HepG2 (cell line): ENCODE results near the gene KDM2B. TPM values are rescaled to one million over a fixed set of nuclear protein-coding genes. Genes with fewer than 3 reads are reported as not detected.

Experiments used
- ARID5B ChIP-seq: IDR thresholded peaks from 2 replicates; pipeline ENCODE4 v1.4.0; 2020; ENCODE audit warnings: mild to moderate bottlenecking, missing genetic modification reagents
- FOXA1 ChIP-seq, 2 experiments: fragments of 450-650 bp in 1 of 2; sonication (generic) in 1 of 2; formaldehyde crosslinking in 1 of 2; IDR thresholded peaks; 2 replicates each; pipeline versions ENCODE4 v1.4.0 to v1.6.1; 2016 to 2020; ENCODE audit warnings: missing genetic modification reagents in 1 of 2
- FOXK1 ChIP-seq: sonication (generic); formaldehyde crosslinking; IDR thresholded peaks from 2 replicates; pipeline ENCODE4 v1.4.0; 2020; ENCODE audit warnings: low read depth, missing genetic modification reagents, borderline replicate concordance
- FOXO4 ChIP-seq: sonication (generic); formaldehyde crosslinking; conservative IDR thresholded peaks from 2 replicates; pipeline ENCODE4 v1.8.1; 2023; ENCODE audit warnings: missing genetic modification reagents
- FOXP1 ChIP-seq, 2 experiments: fragments of 450-650 bp in 1 of 2; IDR thresholded peaks; 2 replicates each; pipeline ENCODE4 v1.6.1; 2017 to 2018; ENCODE audit warnings: antibody characterized with exemption in 1 of 2
- GATAD1 ChIP-seq: IDR thresholded peaks from 2 replicates; pipeline ENCODE4 v1.6.1; 2016; ENCODE audit warnings: missing genetic modification reagents, missing compliant biosample characterization
- KDM5A ChIP-seq: fragments of 200-600 bp; sonication (generic); IDR thresholded peaks from 2 replicates; pipeline ENCODE4 v1.7.0; 2018; ENCODE audit warnings: antibody characterized with exemption, mild to moderate bottlenecking, low read length, borderline replicate concordance
- KMT2B ChIP-seq: IDR thresholded peaks from 2 replicates; pipeline ENCODE4 v1.6.1; 2016; ENCODE audit warnings: missing genetic modification reagents, missing compliant biosample characterization
- MXD3 ChIP-seq: IDR thresholded peaks from 2 replicates; pipeline ENCODE4 v1.6.1; 2016; ENCODE audit warnings: mild to moderate bottlenecking, missing biosample characterization, missing genetic modification reagents
- NCOA1 ChIP-seq: sonication (generic); formaldehyde crosslinking; IDR thresholded peaks from 2 replicates; pipeline ENCODE4 v1.9.0; 2021; ENCODE audit warnings: missing genetic modification reagents
- PITX1 ChIP-seq: sonication (generic); formaldehyde crosslinking; IDR thresholded peaks from 2 replicates; pipeline ENCODE4 v1.5.1; 2020; ENCODE audit warnings: mild to moderate bottlenecking, missing genetic modification reagents
- POLR2A ChIP-seq, 2 experiments: IDR thresholded peaks; 2 replicates each; pipeline ENCODE4 v1.6.1; 2011; ENCODE audit warnings: low read depth in 2 of 2, low read length in 2 of 2, mild to moderate bottlenecking in 1 of 2, moderate library complexity in 1 of 2; ENCODE audit not compliant: insufficient read depth in 1 of 2
- PPARG ChIP-seq: conservative IDR thresholded peaks from 2 replicates; pipeline ENCODE4 v1.6.1; 2016; ENCODE audit warnings: missing biosample characterization, missing genetic modification reagents
- RCOR2 ChIP-seq: IDR thresholded peaks from 2 replicates; pipeline ENCODE4 v1.6.1; 2016; ENCODE audit warnings: missing biosample characterization, missing genetic modification reagents
- RELA ChIP-seq: sonication (generic); formaldehyde crosslinking; IDR thresholded peaks from 2 replicates; pipeline ENCODE4 v1.4.0; 2020; ENCODE audit warnings: missing genetic modification reagents
- RFX1 ChIP-seq: fragments of 450-650 bp; IDR thresholded peaks from 2 replicates; pipeline ENCODE4 v1.6.1; 2017
- TCF12 ChIP-seq, 2 experiments: fragments of 450-650 bp in 1 of 2; sonication (generic) in 1 of 2; formaldehyde crosslinking in 1 of 2; IDR thresholded peaks; 2 replicates each; pipeline versions ENCODE4 v1.6.1 to v1.8.0; 2017 to 2022; ENCODE audit warnings: antibody characterized with exemption in 1 of 2, mild to moderate bottlenecking in 1 of 2, missing genetic modification reagents in 1 of 2, moderate library complexity in 1 of 2
- ZNF230 ChIP-seq: sonication (generic); formaldehyde crosslinking; IDR thresholded peaks from 2 replicates; pipeline ENCODE4 v1.4.0; 2020; ENCODE audit warnings: mild to moderate bottlenecking, missing genetic modification reagents
- ZNF33B ChIP-seq: sonication (generic); formaldehyde crosslinking; IDR thresholded peaks from 2 replicates; pipeline ENCODE4 v1.5.1; 2020; ENCODE audit warnings: mild to moderate bottlenecking, missing genetic modification reagents
- ZNF510 ChIP-seq: sonication (generic); formaldehyde crosslinking; IDR thresholded peaks from 2 replicates; pipeline ENCODE4 v1.4.0; 2020; ENCODE audit warnings: low read depth, mild to moderate bottlenecking, missing genetic modification reagents
- ZNF639 ChIP-seq: conservative IDR thresholded peaks from 2 replicates; pipeline ENCODE4 v1.6.1; 2018; ENCODE audit warnings: missing genetic modification reagents
- ZNF761 ChIP-seq: sonication (generic); formaldehyde crosslinking; conservative IDR thresholded peaks from 2 replicates; pipeline ENCODE4 v1.4.0; 2020; ENCODE audit warnings: mild to moderate bottlenecking, missing genetic modification reagents
- ZNF878 ChIP-seq: sonication (generic); formaldehyde crosslinking; IDR thresholded peaks from 2 replicates; pipeline ENCODE4 v1.8.1; 2023; ENCODE audit warnings: mild to moderate bottlenecking, missing genetic modification reagents, moderate library complexity
- polyA plus RNA-seq, 8 experiments: library from polyadenylated mRNA; depleted of rRNA in 3 of 8; stranded (reverse) in 7 of 8; unstranded in 1 of 8; fragments of >200 nt; fragmentation: Illumina TruSeq in 4 of 8; extraction: Trizol in 4 of 8; gene quantifications; 2 replicates each; pipeline versions ENCODE4 v1.2.1 to v1.2.3, GENCODE V29; 2011 to 2016; ENCODE audit warnings: low read depth in 4 of 8, missing spikeins in 1 of 8, mixed read lengths in 1 of 8; ENCODE audit not compliant: insufficient read depth in 1 of 8
- total RNA-seq, 5 experiments: library from RNA; depleted of rRNA; stranded (reverse); fragments of >200 nt; fragmentation: Illumina TruSeq; extraction: Trizol; gene quantifications; 2 replicates each; pipeline ENCODE4 v1.2.3, GENCODE V29; 2016; ENCODE audit warnings: low read depth in 1 of 5

The KDM2B gene
- total and polyA plus RNA-seq, 2 of the 13 experiments (the other 11 are each of a cell fraction or from before 2014, with no cell fraction given), result 17.5 to 26.1 TPM

- 0 out of 2 replicates have a peak, but pooled peaks have one; percentile 33 for TF ChIP-seq ZNF639
- no peak for TF ChIP-seq ZNF33B (CRISPR knock-in tag)
- TF ChIP-seq FOXK1 (CRISPR knock-in tag), result no peak
- 0 out of 2 replicates have a peak, but pooled peaks have one; percentile 30 for TF ChIP-seq KMT2B
- TF ChIP-seq RCOR2 (CRISPR knock-in tag), result peak; percentile 81; the same call in 1 of the 2 replicates
- no peak for TF ChIP-seq FOXO4 (CRISPR knock-in tag)
- peak; percentile 89 for TF ChIP-seq PPARG (CRISPR knock-in tag)
- 0 out of 2 replicates have a peak, but pooled peaks have one; percentile 45 for TF ChIP-seq FOXP1 (IDR thresholded peaks at IDR 0.05)
- TF ChIP-seq FOXP1 (CRISPR knock-in tag; IDR thresholded peaks at IDR 0.05), result peak; percentile 77; the same call in 1 of the 2 replicates
- TF ChIP-seq FOXA1 (IDR thresholded peaks at IDR 0.05), result no peak
- peak; percentile 75 for TF ChIP-seq FOXA1 (CRISPR knock-in tag; IDR thresholded peaks at IDR 0.05)
- peak; percentile 68; the same call in 1 of the 2 replicates for TF ChIP-seq NCOA1
- TF ChIP-seq PITX1 (CRISPR knock-in tag), result peak; percentile 92
- TF ChIP-seq RFX1, result no peak
- no peak for TF ChIP-seq TCF12 (IDR thresholded peaks at IDR 0.05)
- 0 out of 2 replicates have a peak, but pooled peaks have one; percentile 6 for TF ChIP-seq TCF12 (CRISPR knock-in tag; IDR thresholded peaks at IDR 0.05)
- peak; percentile 53; the same call in 1 of the 2 replicates for TF ChIP-seq ZNF761
- 0 out of 2 replicates have a peak, but pooled peaks have one; percentile 14 for TF ChIP-seq ZNF230
- TF ChIP-seq MXD3 (CRISPR knock-in tag), result no peak
- TF ChIP-seq ZNF510, result no peak
- 0 out of 4 replicates have a peak, but pooled peaks of 1 of the 2 experiments have one; percentile 8 for TF ChIP-seq POLR2A (IDR thresholded peaks at IDR 0.05; ENCODE audit: insufficient read depth in 1 of 2, low read depth in 2 of 2, low read length in 2 of 2)
- TF ChIP-seq ARID5B (CRISPR knock-in tag), result peak; percentile 71
- no peak for TF ChIP-seq RELA (CRISPR knock-in tag)
- no peak for TF ChIP-seq KDM5A
- TF ChIP-seq GATAD1 (CRISPR knock-in tag), result no peak
- TF ChIP-seq ZNF878, result peak; percentile 88
Measured at GRCh38 chr12:121490401-121491281, 90.2 kb downstream of the KDM2B start (continued).
